GM23338 (cell line): ENCODE data around the gene SLC38A10. TPM values are rescaled to one million over a fixed set of nuclear protein-coding genes. Genes with fewer than 3 reads are reported as not detected.

ENCODE experiments used
- ATAC-seq: fragments of 200-7000 bp; cut with Tn5 transposase; 3 replicates; pipeline ENCODE4 v1.9.1; 2020
- DNase-seq: peaks from one replicate; pipeline ENCODE4 v3.0.0-alpha.2; 2015; ENCODE audit warnings: low spot score
- H2AFZ ChIP-seq: fragments of 200-600 bp; sonication (generic); 2 replicates; pipeline ENCODE4 v1.8.0; 2016; ENCODE audit warnings: antibody characterized with exemption, mild to moderate bottlenecking, moderate library complexity
- H3F3A ChIP-seq: fragments of 200-600 bp; sonication (generic); replicated peaks from 2 replicates; pipeline ENCODE4 v1.8.0; 2017; ENCODE audit warnings: antibody characterized with exemption, mixed run types, low read depth
- H3K27ac ChIP-seq: fragments of 200-600 bp; sonication (generic); 2 replicates; pipeline ENCODE4 v1.6.1; 2016; ENCODE audit warnings: low read depth
- H3K27me3 ChIP-seq: fragments of 200-600 bp; sonication (generic); 2 replicates; pipeline ENCODE4 v1.8.0; 2016; ENCODE audit warnings: mild to moderate bottlenecking, mixed run types, moderate library complexity; ENCODE audit not compliant: insufficient read depth
- H3K36me3 ChIP-seq: fragments of 200-600 bp; sonication (generic); 2 replicates; pipeline ENCODE4 v1.8.0; 2016; ENCODE audit warnings: mild to moderate bottlenecking; ENCODE audit not compliant: insufficient read depth
- H3K4me1 ChIP-seq: fragments of 200-600 bp; sonication (generic); 2 replicates; pipeline ENCODE4 v1.8.0; 2016; ENCODE audit warnings: mild to moderate bottlenecking, moderate library complexity; ENCODE audit not compliant: insufficient read depth
- H3K4me2 ChIP-seq: fragments of 200-600 bp; sonication (generic); 2 replicates; pipeline ENCODE4 v1.7.1; 2017; ENCODE audit warnings: mixed run types
- H3K4me3 ChIP-seq: fragments of 200-600 bp; sonication (generic); 2 replicates; pipeline ENCODE4 v1.6.1; 2016; ENCODE audit warnings: mixed run types
- H3K79me2 ChIP-seq: fragments of 200-600 bp; sonication (generic); replicated peaks from 2 replicates; pipeline ENCODE4 v1.8.0; 2017; ENCODE audit warnings: mild to moderate bottlenecking; ENCODE audit not compliant: insufficient read depth
- H3K9me2 ChIP-seq: fragments of 200-600 bp; sonication (generic); 2 replicates; pipeline ENCODE4 v1.8.0; 2017; ENCODE audit not compliant: insufficient read depth
- H4K20me1 ChIP-seq: fragments of 200-600 bp; sonication (generic); replicated peaks from 2 replicates; pipeline ENCODE4 v1.8.0; 2017; ENCODE audit warnings: mild to moderate bottlenecking; ENCODE audit not compliant: insufficient read depth
- H3K27ac Mint-ChIP-seq: 2 replicates; pipeline ENCODE4 v1.8.0; 2020; ENCODE audit warnings: inconsistent platforms, mild to moderate bottlenecking, moderate library complexity, mixed read lengths
- H3K27me3 Mint-ChIP-seq: 3 replicates; pipeline ENCODE4 v1.8.0; 2022; ENCODE audit warnings: low read depth, mild to moderate bottlenecking, moderate library complexity, mixed read lengths, inconsistent platforms; ENCODE audit not compliant: insufficient read depth, poor library complexity
- H3K36me3 Mint-ChIP-seq: 3 replicates; pipeline ENCODE4 v1.8.0; 2021; ENCODE audit warnings: low read depth, mild to moderate bottlenecking, inconsistent platforms, moderate library complexity, mixed read lengths
- H3K4me1 Mint-ChIP-seq: 3 replicates; pipeline ENCODE4 v1.8.0; 2020; ENCODE audit warnings: mild to moderate bottlenecking, inconsistent platforms, mixed read lengths
- H3K4me3 Mint-ChIP-seq: 3 replicates; pipeline ENCODE4 v1.8.0; 2021; ENCODE audit warnings: moderate library complexity, mild to moderate bottlenecking, inconsistent platforms, mixed read lengths
- H3K9me3 Mint-ChIP-seq: 3 replicates; pipeline ENCODE4 v1.8.0; 2020; ENCODE audit warnings: moderate library complexity, mild to moderate bottlenecking, inconsistent platforms, mixed read lengths
- CREB1 ChIP-seq: fragments of 250-450 bp; sonication (Bioruptor Pico); IDR thresholded peaks from 2 replicates; pipeline ENCODE4 v1.5.0; 2020; ENCODE audit warnings: low read depth, mild to moderate bottlenecking, moderate library complexity
- JUNB ChIP-seq: IDR thresholded peaks from one replicate; pipeline ENCODE4 v1.6.1; 2016; ENCODE audit warnings: antibody characterized with exemption; ENCODE audit not compliant: unreplicated experiment
- POLR2AphosphoS5 ChIP-seq: IDR thresholded peaks from 2 replicates; pipeline ENCODE4 v1.6.1; 2016; ENCODE audit warnings: antibody characterized with exemption, low read depth
- ZNF114 ChIP-seq: fragments of 250-450 bp; sonication (Bioruptor Pico); IDR thresholded peaks from 2 replicates; pipeline ENCODE4 v1.5.0; 2020; ENCODE audit warnings: mild to moderate bottlenecking, moderate library complexity
- polyA plus RNA-seq: library from polyadenylated mRNA; unstranded; fragments of >200 nt; fragmentation: Nextera tagmentation; extraction: Ambion mirVana; gene quantifications from 2 replicates; pipeline ENCODE4 v1.2.1, GENCODE V29; 2016
- total RNA-seq: library from RNA; depleted of rRNA; stranded (reverse); fragments of >200 nt; shearing (Covaris generic); gene quantifications from 2 replicates; pipeline ENCODE4 v1.2.3, GENCODE V29; 2014
- TF ChIP-seq, protein P1 (sequence below): fragments of 250-450 bp; sonication (Bioruptor Pico); IDR thresholded peaks from 2 replicates; pipeline ENCODE4 v1.5.0; 2020; ENCODE audit warnings: mild to moderate bottlenecking, moderate library complexity
- TF ChIP-seq, protein P2 (sequence below), 2 experiments: fragments of 200-600 bp in 1 of 2; sonication (generic) in 1 of 2; conservative IDR thresholded peaks; 2 replicates each; pipeline versions ENCODE4 v1.5.1 to v1.6.1; 2016 to 2017; ENCODE audit warnings: antibody characterized with exemption in 2 of 2, low read depth in 2 of 2, mild to moderate bottlenecking in 2 of 2, moderate library complexity in 1 of 2

Gene SLC38A10
- total and polyA plus RNA-seq, 2 experiments from 2014 or later, result 17.1 to 55.8 TPM

DNA sequence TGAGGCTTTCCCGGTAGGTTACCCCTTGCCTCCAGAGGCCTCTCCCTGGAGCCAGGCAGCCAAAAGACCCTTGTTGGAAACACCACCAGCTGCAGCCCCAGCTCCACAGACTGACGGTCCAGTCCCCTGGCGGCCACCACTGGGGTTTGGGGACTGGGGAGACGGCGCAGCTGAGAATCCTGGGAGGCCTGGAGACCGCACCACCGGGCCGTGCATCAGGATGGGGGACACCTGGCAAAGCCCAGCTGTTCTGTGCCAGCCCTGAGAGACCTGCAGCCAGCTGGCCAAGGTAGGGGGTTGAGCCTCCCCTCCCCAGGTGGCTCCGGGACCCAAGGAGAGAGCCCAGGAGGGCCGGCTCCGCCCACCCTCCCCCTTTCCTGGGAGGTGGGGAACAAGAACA lies 8.3 kb upstream of the SLC38A10 start (continued):
- TF ChIP-seq, protein P1, sequence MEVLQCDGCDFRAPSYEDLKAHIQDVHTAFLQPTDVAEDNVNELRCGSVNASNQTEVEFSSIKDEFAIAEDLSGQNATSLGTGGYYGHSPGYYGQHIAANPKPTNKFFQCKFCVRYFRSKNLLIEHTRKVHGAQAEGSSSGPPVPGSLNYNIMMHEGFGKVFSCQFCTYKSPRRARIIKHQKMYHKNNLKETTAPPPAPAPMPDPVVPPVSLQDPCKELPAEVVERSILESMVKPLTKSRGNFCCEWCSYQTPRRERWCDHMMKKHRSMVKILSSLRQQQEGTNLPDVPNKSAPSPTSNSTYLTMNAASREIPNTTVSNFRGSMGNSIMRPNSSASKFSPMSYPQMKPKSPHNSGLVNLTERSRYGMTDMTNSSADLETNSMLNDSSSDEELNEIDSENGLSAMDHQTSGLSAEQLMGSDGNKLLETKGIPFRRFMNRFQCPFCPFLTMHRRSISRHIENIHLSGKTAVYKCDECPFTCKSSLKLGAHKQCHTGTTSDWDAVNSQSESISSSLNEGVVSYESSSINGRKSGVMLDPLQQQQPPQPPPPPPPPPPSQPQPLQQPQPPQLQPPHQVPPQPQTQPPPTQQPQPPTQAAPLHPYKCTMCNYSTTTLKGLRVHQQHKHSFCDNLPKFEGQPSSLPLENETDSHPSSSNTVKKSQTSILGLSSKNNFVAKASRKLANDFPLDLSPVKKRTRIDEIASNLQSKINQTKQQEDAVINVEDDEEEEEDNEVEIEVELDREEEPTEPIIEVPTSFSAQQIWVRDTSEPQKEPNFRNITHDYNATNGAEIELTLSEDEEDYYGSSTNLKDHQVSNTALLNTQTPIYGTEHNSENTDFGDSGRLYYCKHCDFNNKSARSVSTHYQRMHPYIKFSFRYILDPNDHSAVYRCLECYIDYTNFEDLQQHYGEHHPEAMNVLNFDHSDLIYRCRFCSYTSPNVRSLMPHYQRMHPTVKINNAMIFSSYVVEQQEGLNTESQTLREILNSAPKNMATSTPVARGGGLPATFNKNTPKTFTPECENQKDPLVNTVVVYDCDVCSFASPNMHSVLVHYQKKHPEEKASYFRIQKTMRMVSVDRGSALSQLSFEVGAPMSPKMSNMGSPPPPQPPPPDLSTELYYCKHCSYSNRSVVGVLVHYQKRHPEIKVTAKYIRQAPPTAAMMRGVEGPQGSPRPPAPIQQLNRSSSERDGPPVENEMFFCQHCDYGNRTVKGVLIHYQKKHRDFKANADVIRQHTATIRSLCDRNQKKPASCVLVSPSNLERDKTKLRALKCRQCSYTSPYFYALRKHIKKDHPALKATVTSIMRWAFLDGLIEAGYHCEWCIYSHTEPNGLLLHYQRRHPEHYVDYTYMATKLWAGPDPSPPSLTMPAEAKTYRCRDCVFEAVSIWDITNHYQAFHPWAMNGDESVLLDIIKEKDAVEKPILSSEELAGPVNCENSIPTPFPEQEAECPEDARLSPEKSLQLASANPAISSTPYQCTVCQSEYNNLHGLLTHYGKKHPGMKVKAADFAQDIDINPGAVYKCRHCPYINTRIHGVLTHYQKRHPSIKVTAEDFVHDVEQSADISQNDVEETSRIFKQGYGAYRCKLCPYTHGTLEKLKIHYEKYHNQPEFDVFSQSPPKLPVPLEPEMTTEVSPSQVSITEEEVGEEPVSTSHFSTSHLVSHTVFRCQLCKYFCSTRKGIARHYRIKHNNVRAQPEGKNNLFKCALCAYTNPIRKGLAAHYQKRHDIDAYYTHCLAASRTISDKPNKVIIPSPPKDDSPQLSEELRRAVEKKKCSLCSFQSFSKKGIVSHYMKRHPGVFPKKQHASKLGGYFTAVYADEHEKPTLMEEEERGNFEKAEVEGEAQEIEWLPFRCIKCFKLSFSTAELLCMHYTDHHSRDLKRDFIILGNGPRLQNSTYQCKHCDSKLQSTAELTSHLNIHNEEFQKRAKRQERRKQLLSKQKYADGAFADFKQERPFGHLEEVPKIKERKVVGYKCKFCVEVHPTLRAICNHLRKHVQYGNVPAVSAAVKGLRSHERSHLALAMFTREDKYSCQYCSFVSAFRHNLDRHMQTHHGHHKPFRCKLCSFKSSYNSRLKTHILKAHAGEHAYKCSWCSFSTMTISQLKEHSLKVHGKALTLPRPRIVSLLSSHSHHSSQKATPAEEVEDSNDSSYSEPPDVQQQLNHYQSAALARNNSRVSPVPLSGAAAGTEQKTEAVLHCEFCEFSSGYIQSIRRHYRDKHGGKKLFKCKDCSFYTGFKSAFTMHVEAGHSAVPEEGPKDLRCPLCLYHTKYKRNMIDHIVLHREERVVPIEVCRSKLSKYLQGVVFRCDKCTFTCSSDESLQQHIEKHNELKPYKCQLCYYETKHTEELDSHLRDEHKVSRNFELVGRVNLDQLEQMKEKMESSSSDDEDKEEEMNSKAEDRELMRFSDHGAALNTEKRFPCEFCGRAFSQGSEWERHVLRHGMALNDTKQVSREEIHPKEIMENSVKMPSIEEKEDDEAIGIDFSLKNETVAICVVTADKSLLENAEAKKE, result no peak
- no peak for TF ChIP-seq JUNB
- TF ChIP-seq CREB1, result no peak
- TF ChIP-seq POLR2AphosphoS5, result no peak
- TF ChIP-seq ZNF114 (CRISPR knock-in tag), result no peak

DNA sequence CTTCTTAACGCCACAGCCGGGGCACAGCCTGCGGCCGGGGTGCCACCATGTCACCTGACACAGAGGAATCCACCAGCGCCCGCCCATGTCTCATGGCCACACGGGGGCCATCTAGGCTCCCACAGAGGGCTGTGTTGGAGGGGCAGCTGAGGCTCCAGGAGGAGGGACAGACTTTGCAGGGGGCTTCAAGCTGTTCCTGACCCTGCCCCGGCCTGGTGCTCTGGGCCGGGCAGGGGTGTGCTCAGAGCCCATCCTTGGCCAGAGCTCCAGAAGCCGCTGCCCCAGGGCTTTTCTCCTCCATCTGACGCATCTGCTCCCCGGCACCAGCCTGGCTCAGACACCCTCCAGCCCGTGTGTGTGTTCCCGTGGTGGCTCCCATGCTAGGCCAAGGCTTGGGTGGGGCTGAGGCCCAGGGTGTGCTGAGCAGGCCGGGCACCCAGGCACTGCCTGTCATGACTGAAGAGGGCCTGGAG lies 7.8 kb upstream of the SLC38A10 start:
- TF ChIP-seq, protein P2, sequence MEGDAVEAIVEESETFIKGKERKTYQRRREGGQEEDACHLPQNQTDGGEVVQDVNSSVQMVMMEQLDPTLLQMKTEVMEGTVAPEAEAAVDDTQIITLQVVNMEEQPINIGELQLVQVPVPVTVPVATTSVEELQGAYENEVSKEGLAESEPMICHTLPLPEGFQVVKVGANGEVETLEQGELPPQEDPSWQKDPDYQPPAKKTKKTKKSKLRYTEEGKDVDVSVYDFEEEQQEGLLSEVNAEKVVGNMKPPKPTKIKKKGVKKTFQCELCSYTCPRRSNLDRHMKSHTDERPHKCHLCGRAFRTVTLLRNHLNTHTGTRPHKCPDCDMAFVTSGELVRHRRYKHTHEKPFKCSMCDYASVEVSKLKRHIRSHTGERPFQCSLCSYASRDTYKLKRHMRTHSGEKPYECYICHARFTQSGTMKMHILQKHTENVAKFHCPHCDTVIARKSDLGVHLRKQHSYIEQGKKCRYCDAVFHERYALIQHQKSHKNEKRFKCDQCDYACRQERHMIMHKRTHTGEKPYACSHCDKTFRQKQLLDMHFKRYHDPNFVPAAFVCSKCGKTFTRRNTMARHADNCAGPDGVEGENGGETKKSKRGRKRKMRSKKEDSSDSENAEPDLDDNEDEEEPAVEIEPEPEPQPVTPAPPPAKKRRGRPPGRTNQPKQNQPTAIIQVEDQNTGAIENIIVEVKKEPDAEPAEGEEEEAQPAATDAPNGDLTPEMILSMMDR (conservative IDR thresholded peaks at IDR 0.05; ENCODE audit: low read depth in 2 of 2), result peak in 1 of 2 experiments; percentile 26; a peak in 2 of 4 replicates
- no peak for TF ChIP-seq ZNF114 (CRISPR knock-in tag)
- no peak for DNase-seq
- H3K27me3 ChIP-seq, result no peaks in the 10 kb centered on the region

More for the DNA sequence above, 7.8 kb upstream of the SLC38A10 start:
- Histone ChIP-seq H2AFZ (no peak overlapping the region), H3K79me2 (no peaks in the 10 kb centered on the region), H4K20me1 (no peaks in the 10 kb centered on the region), H3K36me3 (no peaks in the 10 kb centered on the region), H3K4me2 (no peak overlapping the region), H3K4me3 (no peak overlapping the region), H3K4me1 (no peaks in the 10 kb centered on the region), H3K9me2 (no peaks in the 10 kb centered on the region), H3K27ac (no peak overlapping the region), H3F3A (no peaks in the 10 kb centered on the region)
- H3K4me1 Mint-ChIP-seq, result peaks cover 5% of the 10 kb centered on the region; the same call in 2 of the 3 replicates
- no peak overlapping the region for H3K4me3 Mint-ChIP-seq
- ATAC-seq, result peak; percentile 25
- no peak overlapping the region for H3K27ac Mint-ChIP-seq
- H3K9me3 Mint-ChIP-seq, result peaks cover 6% of the 10 kb centered on the region; the same call in 1 of the 3 replicates
- no peaks in the 10 kb centered on the region for H3K27me3 Mint-ChIP-seq
- no peaks in the 10 kb centered on the region for H3K36me3 Mint-ChIP-seq
